Measurements from ENCODE around the gene CDC42EP4. TPM values are rescaled to one million over a fixed set of nuclear protein-coding genes. Genes with fewer than 3 reads are reported as not detected.

Gene CDC42EP4
- total RNA-seq, 1 experiment from 2014 or later: 25.8 TPM

GRCh38 chr17:73279704-73280103 is 32.1 kb downstream of the CDC42EP4 start:
- Histone ChIP-seq H3K36me3 (ENCODE audit: control insufficient read depth, insufficient read depth, low read length) (no peaks in the 10 kb centered on the region; the same call in 1 of the 2 replicates), H3K27me3 (replicated peaks; ENCODE audit: control insufficient read depth, insufficient read depth, low read length) (no peaks in the 10 kb centered on the region), H3K9me3 (no peaks in the 10 kb centered on the region), H3K4me3 (ENCODE audit: low read depth, low read length) (no peak overlapping the region), H3K4me1 (no peaks in the 10 kb centered on the region)
- ChIA-PET CTCF (no interaction called here), POLR2A (no interaction called here)
- Mint-ChIP-seq H3K27me3 (ENCODE audit: insufficient read depth, unreplicated experiment) (no peaks in the 10 kb centered on the region), H3K36me3 (ENCODE audit: insufficient read depth, unreplicated experiment) (no peaks in the 10 kb centered on the region), H3K9me3 (ENCODE audit: unreplicated experiment) (no peaks in the 10 kb centered on the region), H3K27ac (ENCODE audit: unreplicated experiment) (no peak overlapping the region), H3K4me3 (ENCODE audit: unreplicated experiment) (no peak overlapping the region), H3K4me1 (ENCODE audit: low read depth, unreplicated experiment) (peaks cover 5% of the 10 kb centered on the region)
- intact Hi-C loops (cut with micrococcal nuclease; ENCODE audit: unreplicated experiment): no loop called here
- BruUV-seq (replicated peaks): no TSS peak
- DNase-seq: no peak
- TF ChIP-seq, protein P1, sequence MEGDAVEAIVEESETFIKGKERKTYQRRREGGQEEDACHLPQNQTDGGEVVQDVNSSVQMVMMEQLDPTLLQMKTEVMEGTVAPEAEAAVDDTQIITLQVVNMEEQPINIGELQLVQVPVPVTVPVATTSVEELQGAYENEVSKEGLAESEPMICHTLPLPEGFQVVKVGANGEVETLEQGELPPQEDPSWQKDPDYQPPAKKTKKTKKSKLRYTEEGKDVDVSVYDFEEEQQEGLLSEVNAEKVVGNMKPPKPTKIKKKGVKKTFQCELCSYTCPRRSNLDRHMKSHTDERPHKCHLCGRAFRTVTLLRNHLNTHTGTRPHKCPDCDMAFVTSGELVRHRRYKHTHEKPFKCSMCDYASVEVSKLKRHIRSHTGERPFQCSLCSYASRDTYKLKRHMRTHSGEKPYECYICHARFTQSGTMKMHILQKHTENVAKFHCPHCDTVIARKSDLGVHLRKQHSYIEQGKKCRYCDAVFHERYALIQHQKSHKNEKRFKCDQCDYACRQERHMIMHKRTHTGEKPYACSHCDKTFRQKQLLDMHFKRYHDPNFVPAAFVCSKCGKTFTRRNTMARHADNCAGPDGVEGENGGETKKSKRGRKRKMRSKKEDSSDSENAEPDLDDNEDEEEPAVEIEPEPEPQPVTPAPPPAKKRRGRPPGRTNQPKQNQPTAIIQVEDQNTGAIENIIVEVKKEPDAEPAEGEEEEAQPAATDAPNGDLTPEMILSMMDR (IDR thresholded peaks at IDR 0.05; ENCODE audit: insufficient read depth in 1 of 2, low read depth in 1 of 2, low read length in 1 of 2, severe bottlenecking in 1 of 2, unreplicated experiment in 1 of 2): no peak

DNA sequence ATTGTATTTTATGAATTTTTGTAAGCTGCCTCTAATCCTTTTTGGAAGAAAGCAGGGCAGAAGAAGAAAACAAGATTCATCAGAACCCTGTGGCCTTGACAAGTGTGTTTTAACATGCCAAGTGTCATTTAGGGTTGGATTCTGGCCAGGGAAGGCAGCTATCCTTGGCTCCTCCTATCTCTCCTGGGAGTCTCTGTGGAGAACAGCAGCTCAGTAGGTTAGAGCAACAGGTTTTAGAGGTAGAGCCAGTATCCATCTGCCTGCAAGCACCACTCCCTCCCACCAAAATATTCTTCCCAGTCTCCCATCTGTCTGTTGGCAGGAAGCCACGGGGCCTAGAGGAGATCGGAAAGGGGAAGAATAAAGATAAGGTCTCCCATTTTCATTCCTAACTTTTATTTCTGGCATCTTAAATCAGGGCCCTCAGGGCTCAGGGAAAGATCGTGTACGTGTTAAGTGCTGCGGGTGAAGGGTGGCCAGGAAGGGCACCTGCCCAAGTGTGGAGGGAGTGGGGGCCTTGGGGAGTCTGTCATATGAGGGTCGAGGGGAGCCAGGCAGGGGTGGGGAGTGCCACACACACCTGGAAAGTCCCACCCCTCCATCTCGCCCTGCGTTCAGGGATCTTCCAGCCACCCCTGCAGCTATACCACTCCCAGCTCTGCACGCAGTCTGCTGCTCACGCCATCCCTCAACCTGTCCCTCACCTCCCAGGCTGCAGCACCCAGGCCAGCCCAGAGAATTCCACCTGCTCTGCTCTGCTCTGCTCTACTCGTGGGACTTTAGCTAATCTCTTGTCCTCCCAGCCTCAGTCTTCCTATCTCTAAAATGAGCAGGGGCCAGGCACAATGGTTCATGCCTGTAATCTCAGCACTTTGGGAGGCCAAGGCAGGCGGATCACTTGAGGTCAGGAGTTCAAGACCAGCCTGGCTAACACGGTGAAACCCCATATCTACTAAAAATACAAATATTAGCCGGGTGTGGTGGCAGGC is 33.0 kb downstream of the CDC42EP4 start:
- H3K4me3 Mint-ChIP-seq (ENCODE audit: unreplicated experiment): no peak overlapping the region
- Histone ChIP-seq H3K4me3 (ENCODE audit: low read depth, low read length) (no peak overlapping the region), H3K9me3 (no peaks in the 10 kb centered on the region), H3K27me3 (replicated peaks; ENCODE audit: control insufficient read depth, insufficient read depth, low read length) (no peaks in the 10 kb centered on the region), H3K36me3 (ENCODE audit: control insufficient read depth, insufficient read depth, low read length) (no peaks in the 10 kb centered on the region; the same call in 1 of the 2 replicates), H3K4me1 (no peaks in the 10 kb centered on the region)
- POLR2A ChIA-PET: no interaction called here
- no TSS peak for BruUV-seq (replicated peaks)
- TF ChIP-seq, protein P1 (IDR thresholded peaks at IDR 0.05; ENCODE audit: insufficient read depth in 1 of 2, low read depth in 1 of 2, low read length in 1 of 2, severe bottlenecking in 1 of 2, unreplicated experiment in 1 of 2): no peak
- H3K4me1 Mint-ChIP-seq (ENCODE audit: low read depth, unreplicated experiment): peaks cover 5% of the 10 kb centered on the region
- CTCF ChIA-PET: interaction anchor here (1.0 kb wide), 1 partner anchor 81 kb away, joined by 3 read pairs; no protein-coding TSS in a partner anchor
- H3K9me3 Mint-ChIP-seq (ENCODE audit: unreplicated experiment): no peaks in the 10 kb centered on the region
- no peak for DNase-seq
- no peaks in the 10 kb centered on the region for H3K27me3 Mint-ChIP-seq (ENCODE audit: insufficient read depth, unreplicated experiment)
- no peak overlapping the region for H3K27ac Mint-ChIP-seq (ENCODE audit: unreplicated experiment)
- no peaks in the 10 kb centered on the region for H3K36me3 Mint-ChIP-seq (ENCODE audit: insufficient read depth, unreplicated experiment)
- intact Hi-C loops (cut with micrococcal nuclease; ENCODE audit: unreplicated experiment): no loop called here

DNA sequence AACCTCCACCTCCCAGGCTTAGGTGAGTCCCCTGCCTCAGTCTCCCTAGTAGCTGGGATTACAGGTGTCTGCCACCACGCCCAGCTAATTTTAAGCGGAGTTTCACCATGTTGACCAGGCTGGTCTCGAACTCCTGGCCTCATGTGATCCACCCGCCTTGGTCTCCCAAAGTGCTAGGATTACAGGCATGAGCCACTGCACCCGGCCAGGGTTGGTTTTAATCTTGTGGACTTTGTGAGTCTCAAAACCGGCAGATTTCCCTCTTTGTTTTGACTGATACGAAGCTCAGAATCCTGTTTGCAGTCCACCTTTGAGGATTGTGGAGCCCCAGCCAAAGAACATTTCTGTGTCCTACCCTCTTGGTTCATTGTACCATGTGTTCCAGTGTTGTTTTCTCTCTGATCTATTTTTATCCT is 33.7 kb downstream of the CDC42EP4 start:
- Histone ChIP-seq H3K4me3 (ENCODE audit: low read depth, low read length) (no peak overlapping the region), H3K36me3 (ENCODE audit: control insufficient read depth, insufficient read depth, low read length) (no peaks in the 10 kb centered on the region; the same call in 1 of the 2 replicates), H3K27me3 (replicated peaks; ENCODE audit: control insufficient read depth, insufficient read depth, low read length) (no peaks in the 10 kb centered on the region), H3K9me3 (no peaks in the 10 kb centered on the region), H3K4me1 (no peaks in the 10 kb centered on the region)
- DNase-seq: no peak
- intact Hi-C loops (cut with micrococcal nuclease; ENCODE audit: unreplicated experiment): no loop called here
- no peaks in the 10 kb centered on the region for H3K9me3 Mint-ChIP-seq (ENCODE audit: unreplicated experiment)
- BruUV-seq (replicated peaks): no TSS peak
- H3K36me3 Mint-ChIP-seq (ENCODE audit: insufficient read depth, unreplicated experiment): no peaks in the 10 kb centered on the region
- ChIA-PET POLR2A (interaction anchor here (0.5 kb wide), 1 partner anchor 925 kb away, joined by 14 read pairs; no protein-coding TSS in a partner anchor), CTCF (interaction anchor here (1.0 kb wide), 1 partner anchor 82 kb away, joined by 3 read pairs; no protein-coding TSS in a partner anchor)
- no peak overlapping the region for H3K4me3 Mint-ChIP-seq (ENCODE audit: unreplicated experiment)
- no peaks in the 10 kb centered on the region for H3K27me3 Mint-ChIP-seq (ENCODE audit: insufficient read depth, unreplicated experiment)
- H3K27ac Mint-ChIP-seq (ENCODE audit: unreplicated experiment): no peak overlapping the region
- TF ChIP-seq, protein P1 (IDR thresholded peaks at IDR 0.05; ENCODE audit: insufficient read depth in 1 of 2, low read depth in 1 of 2, low read length in 1 of 2, severe bottlenecking in 1 of 2, unreplicated experiment in 1 of 2): no peak
- H3K4me1 Mint-ChIP-seq (ENCODE audit: low read depth, unreplicated experiment): peaks cover 5% of the 10 kb centered on the region

Measured in Caco-2 (cell line).